NT2/D1 (cell line): ENCODE measurements around the gene OCIAD1.

ENCODE experiments used
- YY1 ChIP-seq: IDR thresholded peaks from 2 replicates; pipeline ENCODE4 v1.6.1; 2011; ENCODE audit not compliant: insufficient read length, insufficient read depth
- ZNF274 ChIP-seq: IDR thresholded peaks from 2 replicates; pipeline ENCODE4 v1.6.1; 2011; ENCODE audit warnings: mild to moderate bottlenecking, low read depth, low read length

DNA sequence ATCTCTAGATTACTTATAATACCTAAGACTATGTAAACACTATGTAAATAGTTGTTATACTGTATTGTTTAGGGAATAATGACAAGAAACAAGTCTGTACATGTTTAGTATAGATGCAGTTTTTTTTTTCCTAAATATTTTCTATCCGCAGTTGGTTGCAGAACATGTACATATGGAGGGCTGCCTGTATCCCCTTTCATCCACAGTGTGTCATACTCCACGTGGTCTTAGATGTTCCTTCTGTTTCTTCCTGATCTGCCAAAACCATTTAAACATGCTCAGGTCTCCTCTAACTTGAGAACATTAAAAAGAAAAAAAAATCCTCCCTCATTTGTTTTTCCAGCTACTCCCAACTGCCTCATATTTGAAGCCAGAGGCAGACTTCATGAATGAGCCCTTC, 14.0 kb downstream of the OCIAD1 start:
- TF ChIP-seq ZNF274 (no peak), YY1 (no peak)
